ENCODE measurements around the gene FDPS.

Gene FDPS

GRCh38 chr1:155308493-155309422 is at the start of gene FDPS:
FDPS (plus strand) TSS chr1:155308866; CDS start chr1:155309790, 924 bp downstream.
- peak; percentile 99 for DNase-seq

- DNase-seq = no peak
These were observed 48.4 kb upstream of the FDPS start for GRCh38 chr1:155260276-155260675.

GRCh38 chr1:155261493-155261851 is 47.2 kb upstream of the FDPS start:
- DNase-seq = peak; percentile 29

GRCh38 chr1:155261852-155262673 is 46.6 kb upstream of the FDPS start, which contains the start of gene SCAMP3:
SCAMP3 (minus strand) TSS chr1:155262360; CDS start chr1:155262151, 209 bp downstream.
- peak; percentile 99 for DNase-seq

- DNase-seq = no peak
These were observed 45.6 kb upstream of the FDPS start for GRCh38 chr1:155263067-155263466.

- no peak for DNase-seq
These were observed 42.1 kb upstream of the FDPS start for GRCh38 chr1:155266553-155266952.

GRCh38 chr1:155267373-155267772 is 41.3 kb upstream of the FDPS start:
- no peak for DNase-seq

- DNase-seq = no peak
These were observed 40.0 kb upstream of the FDPS start for GRCh38 chr1:155268630-155269029.

- DNase-seq = no peak
These were observed 39.3 kb upstream of the FDPS start for GRCh38 chr1:155269381-155269780.

GRCh38 chr1:155272466-155273342 is 36.0 kb upstream of the FDPS start:
- DNase-seq = peak; percentile 59

GRCh38 chr1:155273343-155274245 is 35.1 kb upstream of the FDPS start, which contains the start of gene CLK2:
CLK2 (minus strand) TSS chr1:155273504; CDS start chr1:155270977, 2,527 bp downstream.
- DNase-seq = peak; percentile 95

- DNase-seq = peak; percentile 95
These were observed 31.4 kb upstream of the FDPS start, which contains the start of gene HCN3 for GRCh38 chr1:155277070-155277901. HCN3 (plus strand) TSS chr1:155277463; CDS start chr1:155277591, 128 bp downstream.

GRCh38 chr1:155277902-155278688 is 30.6 kb upstream of the FDPS start:
- DNase-seq = peak; percentile 30

GRCh38 chr1:155278689-155279160 is 29.9 kb upstream of the FDPS start:
- no peak for DNase-seq

- no peak for DNase-seq
These were observed 29.4 kb upstream of the FDPS start for GRCh38 chr1:155279268-155279667.

- DNase-seq = no peak
These were observed 26.1 kb upstream of the FDPS start for GRCh38 chr1:155282488-155283091.

GRCh38 chr1:155284476-155284875 is 24.2 kb upstream of the FDPS start:
- DNase-seq = no peak

GRCh38 chr1:155285063-155285462 is 23.6 kb upstream of the FDPS start:
- DNase-seq = no peak

GRCh38 chr1:155285631-155286044 is 23.0 kb upstream of the FDPS start:
- DNase-seq = no peak
